Neuron (in vitro differentiated cells): Measurements from ENCODE around the gene DPT.

ENCODE experiments used
- H2AFZ ChIP-seq: one replicate; pipeline ENCODE4 v1.6.1; 2013; ENCODE audit warnings: low read depth, mild to moderate bottlenecking, inconsistent platforms, low read length, moderate library complexity
- H3K27me3 ChIP-seq: one replicate; pipeline ENCODE4 v1.6.1; 2013; ENCODE audit warnings: low read length; ENCODE audit not compliant: insufficient read depth
- H3K36me3 ChIP-seq: one replicate; pipeline ENCODE4 v1.6.1; 2013; ENCODE audit warnings: low read length; ENCODE audit not compliant: insufficient read depth
- H3K4me1 ChIP-seq: one replicate; pipeline ENCODE4 v1.6.1; 2013; ENCODE audit warnings: low read length; ENCODE audit not compliant: insufficient read depth
- H3K4me3 ChIP-seq: 2 replicates; pipeline ENCODE4 v1.5.1; 2013; ENCODE audit warnings: mild to moderate bottlenecking, low read length, moderate library complexity
- H3K9me3 ChIP-seq: one replicate; pipeline ENCODE4 v1.6.1; 2013; ENCODE audit warnings: low read length

The DPT gene

DNA sequence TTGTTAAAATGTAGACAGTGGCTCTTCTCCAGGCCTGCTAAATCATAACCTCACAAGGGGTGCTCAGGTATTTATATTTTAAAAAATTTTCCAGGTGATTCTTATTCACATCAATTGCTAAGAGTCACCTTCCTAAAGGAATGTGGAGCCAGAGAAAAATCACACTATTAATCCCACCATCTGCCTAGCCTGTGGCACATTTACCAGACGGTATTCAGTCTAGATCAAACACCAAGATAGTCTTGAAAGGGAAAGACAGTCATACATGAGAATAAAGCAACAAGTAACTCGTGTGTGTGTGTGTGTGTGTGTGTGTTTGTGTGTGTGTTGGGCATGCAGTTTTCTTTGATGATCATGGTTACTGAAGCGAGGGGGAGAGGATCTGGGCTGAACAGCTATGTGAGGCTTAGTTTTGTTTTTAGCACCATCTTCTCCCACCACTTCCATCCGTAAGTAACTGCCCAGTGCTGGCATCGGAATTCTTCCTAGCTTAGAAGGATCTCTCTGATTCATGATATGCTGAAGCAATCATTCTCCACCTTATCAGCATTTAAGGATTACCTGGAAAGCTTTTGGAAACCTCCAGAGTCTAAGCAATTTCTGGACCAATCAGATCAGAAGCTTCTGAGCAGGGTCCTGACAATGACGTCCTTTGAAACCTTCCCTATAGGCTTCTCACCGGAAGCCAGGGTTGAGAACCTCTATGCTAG, 2.4 kb upstream of the DPT start:
- no peak overlapping the region for H3K4me3 ChIP-seq
- H3K4me1 ChIP-seq: no peaks in the 10 kb centered on the region
- H2AFZ ChIP-seq: no peak overlapping the region
- H3K36me3 ChIP-seq: no peaks in the 10 kb centered on the region
- no peaks in the 10 kb centered on the region for H3K27me3 ChIP-seq
- no peaks in the 10 kb centered on the region for H3K9me3 ChIP-seq

DNA sequence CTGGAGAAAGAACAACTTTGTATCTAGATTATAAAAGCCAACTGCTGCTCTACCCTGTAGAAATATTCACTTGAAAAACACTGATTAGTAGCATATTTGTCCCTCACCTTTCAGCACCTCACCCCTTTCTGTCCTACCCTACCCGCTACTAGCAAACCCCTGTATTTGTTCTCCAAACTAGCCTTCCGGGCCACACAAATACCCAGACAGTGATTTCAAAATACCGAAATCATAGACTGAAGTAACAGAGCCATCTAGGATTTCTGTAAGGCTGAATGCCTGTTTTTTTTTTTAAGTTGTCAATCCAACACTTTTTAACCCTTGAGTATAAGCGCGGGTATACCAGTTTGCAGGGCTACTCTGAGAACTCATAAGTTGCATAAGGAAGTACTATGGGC, 398 bp upstream of the DPT start:
- Histone ChIP-seq H3K27me3 (no peaks in the 10 kb centered on the region), H3K9me3 (no peaks in the 10 kb centered on the region), H3K36me3 (no peaks in the 10 kb centered on the region), H2AFZ (no peak overlapping the region), H3K4me1 (no peaks in the 10 kb centered on the region), H3K4me3 (no peak overlapping the region)

GRCh38 chr1:168726719-168727118, 2.3 kb downstream of the DPT start:
- no peak overlapping the region for H3K4me3 ChIP-seq
- H3K4me1 ChIP-seq: no peaks in the 10 kb centered on the region
- H3K27me3 ChIP-seq: peaks cover 2% of the 10 kb centered on the region
- no peak overlapping the region for H2AFZ ChIP-seq
- H3K9me3 ChIP-seq: no peaks in the 10 kb centered on the region
- no peaks in the 10 kb centered on the region for H3K36me3 ChIP-seq

DNA sequence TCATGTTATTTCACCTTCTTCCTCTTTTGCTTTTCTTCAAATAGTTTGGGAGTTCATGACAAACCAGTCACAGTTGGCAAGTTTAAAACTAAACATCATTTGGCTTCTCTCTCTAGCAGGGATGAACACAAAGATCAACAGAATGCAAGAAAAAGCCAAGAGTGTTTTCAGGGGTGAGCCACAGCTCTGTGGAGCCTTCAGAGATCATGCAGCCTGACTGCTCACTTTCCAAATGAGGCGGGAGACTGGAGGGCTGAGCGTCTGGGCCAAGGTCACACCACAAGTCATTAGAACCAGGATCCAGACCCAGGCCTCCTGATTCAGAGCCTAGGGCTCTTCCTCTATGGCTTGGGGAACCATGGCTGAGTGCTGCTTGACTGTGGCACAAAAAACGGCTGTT, 2.7 kb downstream of the DPT start:
- Histone ChIP-seq H3K36me3 (no peaks in the 10 kb centered on the region), H3K9me3 (no peaks in the 10 kb centered on the region), H3K4me3 (no peak overlapping the region), H2AFZ (no peak overlapping the region), H3K27me3 (peaks cover 2% of the 10 kb centered on the region), H3K4me1 (no peaks in the 10 kb centered on the region)

- H2AFZ ChIP-seq: no peak overlapping the region
- no peaks in the 10 kb centered on the region for H3K9me3 ChIP-seq
- no peak overlapping the region for H3K4me3 ChIP-seq
- no peaks in the 10 kb centered on the region for H3K4me1 ChIP-seq
- no peaks in the 10 kb centered on the region for H3K36me3 ChIP-seq
- H3K27me3 ChIP-seq: peaks cover 5% of the 10 kb centered on the region
These were observed 3.2 kb downstream of the DPT start for GRCh38 chr1:168725831-168726230.

GRCh38 chr1:168725060-168725459, 3.9 kb downstream of the DPT start:
- Histone ChIP-seq H3K9me3 (no peaks in the 10 kb centered on the region), H3K4me1 (no peaks in the 10 kb centered on the region), H2AFZ (no peak overlapping the region), H3K36me3 (no peaks in the 10 kb centered on the region), H3K27me3 (peaks cover 5% of the 10 kb centered on the region), H3K4me3 (no peak overlapping the region)

GRCh38 chr1:168723000-168723399, 6.0 kb downstream of the DPT start:
- H3K4me1 ChIP-seq: no peaks in the 10 kb centered on the region
- peaks cover 5% of the 10 kb centered on the region for H3K27me3 ChIP-seq
- no peak overlapping the region for H2AFZ ChIP-seq
- H3K9me3 ChIP-seq: no peaks in the 10 kb centered on the region
- no peak overlapping the region for H3K4me3 ChIP-seq
- H3K36me3 ChIP-seq: no peaks in the 10 kb centered on the region

DNA sequence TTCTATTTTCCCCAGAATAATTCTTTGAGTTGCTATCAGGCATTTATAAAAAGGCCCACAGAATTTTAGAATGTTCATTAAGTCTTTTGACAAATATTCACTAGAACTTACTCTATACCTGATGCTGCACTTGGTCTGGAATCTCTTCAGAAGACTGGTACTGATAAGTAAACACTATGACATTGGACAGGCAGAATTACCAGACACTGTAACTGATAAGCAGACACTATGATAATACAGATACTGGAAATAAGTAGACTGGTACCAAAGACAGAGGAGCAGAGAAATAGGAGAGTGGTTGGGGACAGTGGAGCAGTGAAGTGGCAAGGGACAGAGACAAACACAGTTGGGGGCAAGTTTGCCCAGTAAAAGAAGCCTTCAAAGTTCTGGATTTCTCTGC, 8.2 kb downstream of the DPT start:
- Histone ChIP-seq H2AFZ (no peak overlapping the region), H3K9me3 (no peaks in the 10 kb centered on the region), H3K27me3 (peaks cover 5% of the 10 kb centered on the region), H3K36me3 (no peaks in the 10 kb centered on the region), H3K4me1 (no peaks in the 10 kb centered on the region), H3K4me3 (no peak overlapping the region)

DNA sequence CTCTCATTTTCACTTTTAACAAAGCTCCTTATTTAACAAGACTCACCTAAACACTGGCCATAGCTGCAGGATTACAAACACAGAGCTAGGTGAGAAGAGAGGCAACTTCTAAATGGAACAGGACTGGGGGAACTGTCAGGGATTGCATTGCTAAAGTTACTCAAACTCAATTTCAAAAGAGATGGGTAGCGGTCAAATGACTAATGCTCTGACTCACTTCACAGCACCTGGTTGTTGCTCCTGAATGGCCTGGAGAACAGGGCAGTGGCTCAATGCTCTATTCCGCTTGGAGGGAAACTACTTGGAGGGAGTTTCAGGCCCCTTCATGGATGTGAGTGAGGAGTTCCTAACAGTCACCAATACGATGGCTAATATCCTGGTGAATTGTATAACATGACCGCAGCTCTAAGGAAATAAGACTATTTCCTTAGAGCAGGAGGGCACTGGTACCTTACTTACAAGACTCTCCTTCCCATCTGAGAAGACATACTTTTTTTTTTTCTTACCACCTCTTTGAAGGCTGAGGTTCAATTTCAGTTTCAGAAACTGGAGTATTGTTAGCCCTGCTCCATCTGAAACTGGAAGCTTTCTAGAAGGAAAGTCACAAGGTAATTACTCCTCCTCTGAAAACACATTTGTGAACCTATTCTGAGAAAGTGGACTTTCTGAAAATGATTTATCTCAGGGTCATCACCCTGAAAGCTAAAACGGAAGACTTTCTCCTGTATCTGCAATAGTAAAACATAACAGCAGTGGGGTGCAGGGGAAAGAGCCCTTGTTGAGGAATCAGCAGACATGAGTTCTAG, 9.5 kb downstream of the DPT start:
- H2AFZ ChIP-seq: no peak overlapping the region
- no peaks in the 10 kb centered on the region for H3K4me1 ChIP-seq
- H3K4me3 ChIP-seq: no peak overlapping the region
- no peaks in the 10 kb centered on the region for H3K9me3 ChIP-seq
- peaks cover 5% of the 10 kb centered on the region for H3K27me3 ChIP-seq
- H3K36me3 ChIP-seq: no peaks in the 10 kb centered on the region

- Histone ChIP-seq H3K36me3 (no peaks in the 10 kb centered on the region), H2AFZ (no peak overlapping the region), H3K4me1 (no peaks in the 10 kb centered on the region), H3K27me3 (peaks cover 4% of the 10 kb centered on the region), H3K9me3 (no peaks in the 10 kb centered on the region), H3K4me3 (no peak overlapping the region)
These were observed 10.8 kb downstream of the DPT start for GRCh38 chr1:168717906-168718891.

- H3K36me3 ChIP-seq: no peaks in the 10 kb centered on the region
- no peaks in the 10 kb centered on the region for H3K4me1 ChIP-seq
- H3K27me3 ChIP-seq: no peaks in the 10 kb centered on the region
- no peaks in the 10 kb centered on the region for H3K9me3 ChIP-seq
- H3K4me3 ChIP-seq: no peak overlapping the region
- no peak overlapping the region for H2AFZ ChIP-seq
These were observed 15.0 kb downstream of the DPT start for GRCh38 chr1:168714012-168714411.

- Histone ChIP-seq H3K36me3 (no peaks in the 10 kb centered on the region), H3K27me3 (no peaks in the 10 kb centered on the region), H2AFZ (no peak overlapping the region), H3K9me3 (no peaks in the 10 kb centered on the region), H3K4me1 (no peaks in the 10 kb centered on the region), H3K4me3 (no peak overlapping the region)
These were observed 19.3 kb downstream of the DPT start for GRCh38 chr1:168709405-168710363.
